Transverse colon (tissue), 4 donors: ENCODE data around the gene NXPH1.

ENCODE experiments used
- EP300 ChIP-seq: sonication (generic); formaldehyde crosslinking; IDR thresholded peaks from one replicate; pipeline ENCODE4 v1.6.1; 2017; ENCODE audit warnings: antibody characterized with exemption, low read depth
- POLR2A ChIP-seq: fragments of 450-650 bp; IDR thresholded peaks from one replicate; pipeline ENCODE4 v1.6.1; 2016; ENCODE audit warnings: antibody characterized with exemption, mild to moderate bottlenecking, moderate library complexity
- POLR2AphosphoS5 ChIP-seq, 3 donors: sonication (generic); formaldehyde crosslinking; IDR thresholded peaks; one replicate each; pipeline ENCODE4 v1.6.1; 2016; ENCODE audit warnings: antibody characterized with exemption in 3 of 3
- TF ChIP-seq, protein P1 (sequence below), 5 experiments: fragments of 200-600 bp in 3 of 5; fragments of 450-650 bp in 2 of 5; sonication (generic) in 3 of 5; IDR thresholded peaks; 1 replicate in 2 of 5; 2 replicates in 3 of 5; pipeline ENCODE4 v1.5.1; 2016 to 2017; ENCODE audit warnings: antibody characterized with exemption in 5 of 5, inconsistent platforms in 3 of 5, mild to moderate bottlenecking in 2 of 5, moderate library complexity in 1 of 5

DNA sequence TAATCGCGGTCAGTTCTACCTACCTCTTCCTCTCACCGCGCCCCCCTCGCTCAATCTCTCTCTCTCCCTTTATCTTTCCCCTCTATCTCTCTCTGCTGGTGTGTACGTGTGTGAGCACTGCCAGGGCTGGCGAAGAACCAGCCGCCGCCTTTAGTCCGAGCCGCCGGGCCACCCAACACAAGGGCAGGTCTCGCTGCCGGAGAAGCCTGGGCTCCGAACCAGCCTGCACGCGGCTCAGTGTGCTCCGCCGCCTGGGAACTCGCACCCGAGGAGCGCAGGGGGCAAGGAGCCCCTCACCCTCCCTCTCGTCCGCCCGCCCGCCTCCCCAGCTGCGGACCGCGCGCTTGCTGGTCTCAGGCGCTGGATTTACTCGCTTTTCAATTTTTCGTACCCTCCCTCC is 1.7 kb downstream of the NXPH1 start:
- TF ChIP-seq POLR2A (no peak), EP300 (no peak), POLR2AphosphoS5 (IDR thresholded peaks at IDR 0.05) (no peak)
- TF ChIP-seq, protein P1, sequence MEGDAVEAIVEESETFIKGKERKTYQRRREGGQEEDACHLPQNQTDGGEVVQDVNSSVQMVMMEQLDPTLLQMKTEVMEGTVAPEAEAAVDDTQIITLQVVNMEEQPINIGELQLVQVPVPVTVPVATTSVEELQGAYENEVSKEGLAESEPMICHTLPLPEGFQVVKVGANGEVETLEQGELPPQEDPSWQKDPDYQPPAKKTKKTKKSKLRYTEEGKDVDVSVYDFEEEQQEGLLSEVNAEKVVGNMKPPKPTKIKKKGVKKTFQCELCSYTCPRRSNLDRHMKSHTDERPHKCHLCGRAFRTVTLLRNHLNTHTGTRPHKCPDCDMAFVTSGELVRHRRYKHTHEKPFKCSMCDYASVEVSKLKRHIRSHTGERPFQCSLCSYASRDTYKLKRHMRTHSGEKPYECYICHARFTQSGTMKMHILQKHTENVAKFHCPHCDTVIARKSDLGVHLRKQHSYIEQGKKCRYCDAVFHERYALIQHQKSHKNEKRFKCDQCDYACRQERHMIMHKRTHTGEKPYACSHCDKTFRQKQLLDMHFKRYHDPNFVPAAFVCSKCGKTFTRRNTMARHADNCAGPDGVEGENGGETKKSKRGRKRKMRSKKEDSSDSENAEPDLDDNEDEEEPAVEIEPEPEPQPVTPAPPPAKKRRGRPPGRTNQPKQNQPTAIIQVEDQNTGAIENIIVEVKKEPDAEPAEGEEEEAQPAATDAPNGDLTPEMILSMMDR (IDR thresholded peaks at IDR 0.05): no peak
